Nephron (organoid): ENCODE measurements around the gene DCTD.

ENCODE experiments used
- H3K27ac Mint-ChIP-seq, 3 experiments: 2 replicates each; pipeline ENCODE4 v1.8.0; 2020; ENCODE audit warnings: mixed read lengths in 3 of 3, mild to moderate bottlenecking in 2 of 3, moderate library complexity in 1 of 3
- H3K27me3 Mint-ChIP-seq: 2 replicates; pipeline ENCODE4 v1.8.0; 2021; ENCODE audit warnings: low read depth, mild to moderate bottlenecking, moderate library complexity, mixed read lengths
- H3K36me3 Mint-ChIP-seq: 2 replicates; pipeline ENCODE4 v1.8.0; 2020; ENCODE audit warnings: low read depth, mixed read lengths
- H3K4me1 Mint-ChIP-seq: 2 replicates; pipeline ENCODE4 v1.8.0; 2020; ENCODE audit warnings: mixed read lengths
- H3K4me3 Mint-ChIP-seq, 3 experiments: 2 replicates each; pipeline ENCODE4 v1.8.0; 2020; ENCODE audit warnings: mild to moderate bottlenecking in 3 of 3, mixed read lengths in 3 of 3, moderate library complexity in 2 of 3
- H3K9me3 Mint-ChIP-seq: 2 replicates; pipeline ENCODE4 v1.8.0; 2020; ENCODE audit warnings: mixed read lengths
- CTCF ChIP-seq, 3 experiments: fragments of 200-600 bp; sonication (generic); IDR thresholded peaks; one replicate each; pipeline ENCODE4 v1.5.0; 2021; ENCODE audit warnings: antibody characterized with exemption in 3 of 3; ENCODE audit not compliant: unreplicated experiment in 3 of 3

Gene DCTD

GRCh38 chr4:182895791-182896292, 21.3 kb downstream of the DCTD start:
- Mint-ChIP-seq H3K27ac (peak overlapping the region in 1 of 3 experiments; percentile 72), H3K4me3 (no peak overlapping the region), H3K36me3 (peaks cover 67% of the 10 kb centered on the region), H3K4me1 (peaks cover 17% of the 10 kb centered on the region), H3K9me3 (no peaks in the 10 kb centered on the region), H3K27me3 (peaks cover 9% of the 10 kb centered on the region)
- TF ChIP-seq CTCF (IDR thresholded peaks at IDR 0.05; ENCODE audit: unreplicated experiment in 3 of 3) = no peak

DNA sequence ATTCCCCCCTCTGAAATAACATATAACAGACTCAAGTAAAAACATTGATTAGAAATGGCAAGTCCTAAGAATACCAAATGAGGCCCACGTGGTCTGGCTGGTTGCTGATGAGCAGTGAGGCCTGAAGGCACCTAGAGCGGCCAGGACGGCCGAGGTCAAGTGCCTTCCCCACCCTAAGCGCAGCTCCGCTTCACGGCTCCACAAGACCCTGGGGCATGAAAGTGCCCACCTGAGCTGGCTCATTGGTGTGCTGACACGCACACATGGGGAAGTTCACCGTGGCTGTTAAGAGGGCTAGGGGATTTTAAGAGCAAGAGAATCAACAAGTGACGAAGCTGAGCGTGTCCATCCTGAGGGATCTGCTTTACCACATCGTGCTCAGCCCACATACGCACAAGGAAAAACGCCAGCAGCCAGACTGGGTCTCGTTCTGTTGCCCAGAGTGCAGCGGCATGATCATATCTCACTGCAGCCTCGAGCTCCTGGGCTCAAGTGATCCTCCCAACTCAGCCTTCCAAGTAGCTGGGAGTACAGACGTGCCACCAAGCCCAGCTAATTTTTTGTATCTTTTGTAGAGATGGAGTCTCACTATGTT, 22.4 kb downstream of the DCTD start:
- Mint-ChIP-seq H3K4me3 (no peak overlapping the region), H3K27me3 (peaks cover 14% of the 10 kb centered on the region), H3K36me3 (peaks cover 67% of the 10 kb centered on the region)

DNA sequence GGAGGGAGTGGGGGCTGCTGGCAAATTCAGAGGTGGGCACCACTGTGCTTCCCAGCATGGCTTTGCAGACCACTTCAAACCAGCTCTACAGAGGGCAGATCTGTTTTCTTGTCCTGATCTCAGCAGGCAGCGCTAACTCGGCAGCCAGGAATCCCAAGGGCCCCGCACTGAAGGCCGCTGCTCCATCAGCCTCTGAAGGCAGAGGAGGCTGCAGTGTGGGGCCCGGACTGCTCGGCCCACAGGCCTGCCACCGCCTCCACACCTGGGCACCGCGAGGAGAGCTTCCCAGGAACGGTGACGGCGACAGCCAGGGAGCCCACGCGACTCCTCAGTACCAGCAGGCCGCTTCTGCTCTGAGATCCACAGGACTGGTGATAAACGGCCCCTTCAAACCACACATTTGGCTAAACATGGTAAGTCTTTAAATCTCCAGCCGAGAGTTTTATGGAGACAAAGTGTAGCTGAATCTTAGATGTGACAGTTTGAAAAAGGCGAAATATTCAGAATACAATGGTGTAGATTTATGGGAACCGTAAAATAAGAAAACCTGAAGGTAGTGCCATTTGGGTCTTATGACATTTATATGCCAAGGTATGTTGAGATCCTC, 23.6 kb downstream of the DCTD start:
- H3K36me3 Mint-ChIP-seq = peaks cover 70% of the 10 kb centered on the region
- H3K9me3 Mint-ChIP-seq = no peaks in the 10 kb centered on the region
- peak overlapping the region in 1 of 3 experiments; percentile 57 for H3K27ac Mint-ChIP-seq
- no peak for TF ChIP-seq CTCF (IDR thresholded peaks at IDR 0.05; ENCODE audit: unreplicated experiment in 3 of 3)
- H3K27me3 Mint-ChIP-seq = peaks cover 14% of the 10 kb centered on the region
- H3K4me3 Mint-ChIP-seq = no peak overlapping the region
- H3K4me1 Mint-ChIP-seq = peaks cover 32% of the 10 kb centered on the region

More for the DNA sequence above, 22.4 kb downstream of the DCTD start:
- Mint-ChIP-seq H3K27ac (peak overlapping the region in 1 of 3 experiments; percentile 72), H3K4me1 (peaks cover 20% of the 10 kb centered on the region), H3K9me3 (no peaks in the 10 kb centered on the region)
- TF ChIP-seq CTCF (IDR thresholded peaks at IDR 0.05; ENCODE audit: unreplicated experiment in 3 of 3) = no peak

- peaks cover 14% of the 10 kb centered on the region for H3K27me3 Mint-ChIP-seq
- no peaks in the 10 kb centered on the region for H3K9me3 Mint-ChIP-seq
- TF ChIP-seq CTCF (IDR thresholded peaks at IDR 0.05; ENCODE audit: unreplicated experiment in 3 of 3) = no peak
- H3K4me3 Mint-ChIP-seq = no peak overlapping the region
- H3K27ac Mint-ChIP-seq = peak overlapping the region in 2 of 3 experiments; percentile 45 to 57
- H3K36me3 Mint-ChIP-seq = peaks cover 74% of the 10 kb centered on the region
- peaks cover 37% of the 10 kb centered on the region for H3K4me1 Mint-ChIP-seq
Measured at GRCh38 chr4:182893047-182893446, 24.1 kb downstream of the DCTD start.

DNA sequence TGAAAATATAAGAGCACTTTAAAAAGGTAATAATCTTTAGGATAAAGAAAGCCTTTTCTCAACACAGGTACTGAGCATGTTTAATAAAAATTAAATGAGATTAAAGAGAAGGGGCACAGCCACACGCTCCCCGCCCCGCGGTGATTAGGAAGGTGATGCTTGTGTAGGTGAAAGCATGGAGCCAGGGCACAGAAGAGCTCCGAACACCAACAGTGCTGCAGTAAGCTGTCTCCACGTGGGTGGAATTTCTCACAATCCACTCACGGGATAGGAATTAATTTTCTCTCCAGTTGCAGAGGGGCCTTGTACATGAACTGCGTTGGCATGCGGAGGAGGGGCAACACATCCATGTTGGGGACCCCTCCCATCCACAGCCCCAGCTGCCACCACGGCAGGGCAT, 27.0 kb downstream of the DCTD start:
- peaks cover 7% of the 10 kb centered on the region for H3K9me3 Mint-ChIP-seq
- TF ChIP-seq CTCF (IDR thresholded peaks at IDR 0.05; ENCODE audit: unreplicated experiment in 3 of 3) = no peak

More for the DNA sequence above, 27.0 kb downstream of the DCTD start:
- Mint-ChIP-seq H3K4me1 (peaks cover 50% of the 10 kb centered on the region), H3K27me3 (peaks cover 16% of the 10 kb centered on the region), H3K36me3 (peaks cover 85% of the 10 kb centered on the region), H3K4me3 (no peak overlapping the region), H3K27ac (peak overlapping the region in 2 of 3 experiments; percentile 36 to 48)
